SK-N-MC (cell line): ENCODE results near the gene CDK16.
A peak's percentile ranks its signal among the peaks of the same experiment; 100 is the strongest.

Source experiments
- DNase-seq: peaks from one replicate; pipeline ENCODE4 v3.0.0-alpha.2; 2011; ENCODE audit warnings: low read depth, low spot score
- H3K27ac ChIP-seq: fragments of 200-600 bp; sonication (generic); 2 replicates; pipeline ENCODE4 v1.5.1; 2016; ENCODE audit warnings: mixed run types
- H3K36me3 ChIP-seq: fragments of 200-600 bp; sonication (generic); 2 replicates; pipeline ENCODE4 v1.6.1; 2017; ENCODE audit warnings: antibody characterized with exemption, low read length, mixed read lengths; ENCODE audit not compliant: insufficient read depth
- H3K4me3 ChIP-seq: fragments of 200-600 bp; sonication (generic); 2 replicates; pipeline ENCODE4 v1.5.1; 2016
- H3K9ac ChIP-seq: fragments of 200-600 bp; sonication (generic); 2 replicates; pipeline ENCODE4 v1.8.0; 2017; ENCODE audit warnings: mixed run types, mixed read lengths; ENCODE audit not compliant: insufficient read length
- H3K9me3 ChIP-seq: fragments of 200-600 bp; sonication (generic); 2 replicates; pipeline ENCODE4 v1.6.1; 2017; ENCODE audit warnings: low read depth, mild to moderate bottlenecking, antibody characterized with exemption, low read length, moderate library complexity, mixed read lengths
- EZH2 ChIP-seq: fragments of 200-600 bp; sonication (generic); IDR thresholded peaks from one replicate; pipeline ENCODE4 v1.6.1; 2017; ENCODE audit warnings: antibody characterized with exemption
- FOXP2 ChIP-seq: optimal IDR thresholded peaks from 2 replicates; pipeline ENCODE3; 2011; ENCODE audit warnings: mild to moderate bottlenecking, moderate library complexity; ENCODE audit not compliant: insufficient read depth; ENCODE audit errors: extremely low read length, control extremely low read depth
- POLR2AphosphoS5 ChIP-seq: IDR thresholded peaks from 2 replicates; pipeline ENCODE4 v1.6.1; 2012; ENCODE audit warnings: mild to moderate bottlenecking, low read depth, low read length, borderline replicate concordance

CDK16 gene

DNA sequence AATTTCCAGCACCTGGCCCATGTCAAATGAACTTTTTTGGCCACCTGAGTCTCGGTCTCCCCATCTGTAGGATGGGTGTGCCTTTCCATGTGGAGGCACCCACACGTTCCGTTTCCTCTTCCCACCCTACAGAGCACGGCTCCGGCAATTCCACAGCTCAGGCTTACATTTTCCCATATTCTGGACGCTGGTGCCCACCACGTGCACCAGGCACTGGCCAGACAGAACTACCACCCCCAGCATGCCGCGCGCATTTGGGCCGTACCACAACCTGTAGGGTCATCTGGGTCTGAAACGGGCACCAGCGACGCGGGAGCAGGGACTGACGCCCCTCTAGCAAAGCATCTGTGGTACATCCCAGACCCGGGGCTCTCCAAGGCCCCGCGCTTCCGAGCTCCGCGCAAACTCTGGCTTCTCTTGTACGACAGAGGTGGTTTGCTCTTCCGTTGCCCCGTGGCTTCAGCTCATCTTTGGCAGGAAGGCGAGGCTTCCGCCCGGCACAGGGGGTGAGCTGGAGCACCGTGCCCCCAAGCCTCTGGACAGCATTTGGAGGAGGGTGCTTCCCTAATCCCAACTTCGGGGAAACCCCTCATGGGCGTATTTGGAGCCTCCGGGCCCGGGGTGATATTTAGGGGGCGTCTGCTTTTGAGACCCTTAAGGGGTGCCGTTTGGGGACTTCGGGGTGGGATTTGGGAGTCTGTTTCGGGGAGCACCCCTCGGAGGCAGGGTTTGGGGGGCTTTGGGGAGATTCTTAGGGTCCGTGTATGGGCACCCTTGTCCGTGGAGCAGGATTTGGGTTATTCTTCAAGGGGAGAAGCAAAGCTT, 27.8 kb upstream of the CDK16 start:
- peak; percentile 72 for DNase-seq
- H3K4me3 ChIP-seq: peak overlapping the region; percentile 72
- H3K9ac ChIP-seq: peak overlapping the region; percentile 48
- TF ChIP-seq POLR2AphosphoS5 (peak; percentile 89), EZH2 (no peak), FOXP2 (peak; percentile 50)
- H3K9me3 ChIP-seq: no peaks in the 10 kb centered on the region
- peaks cover 16% of the 10 kb centered on the region for H3K36me3 ChIP-seq
- H3K27ac ChIP-seq: no peak overlapping the region

DNA sequence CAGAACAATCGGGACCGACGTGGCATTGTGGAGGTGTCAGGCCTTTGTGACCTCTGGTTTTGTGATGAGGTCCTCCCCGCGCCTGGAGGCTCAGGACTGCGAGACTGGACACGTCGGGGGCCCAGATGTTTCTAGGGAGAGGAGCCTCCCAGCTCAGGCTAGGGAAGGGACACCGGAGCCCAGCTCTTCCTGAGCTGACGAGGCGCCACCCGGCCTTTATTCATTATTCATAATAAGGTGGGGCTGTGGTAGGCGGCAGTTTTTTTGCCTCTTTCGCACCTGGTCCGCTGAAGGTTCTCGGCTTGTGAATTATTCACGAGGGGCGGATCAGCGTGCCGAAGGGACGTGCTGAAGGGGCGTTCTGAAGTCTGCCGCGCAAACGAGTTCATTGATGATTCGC, 27.1 kb upstream of the CDK16 start:
- no peak for DNase-seq

DNA sequence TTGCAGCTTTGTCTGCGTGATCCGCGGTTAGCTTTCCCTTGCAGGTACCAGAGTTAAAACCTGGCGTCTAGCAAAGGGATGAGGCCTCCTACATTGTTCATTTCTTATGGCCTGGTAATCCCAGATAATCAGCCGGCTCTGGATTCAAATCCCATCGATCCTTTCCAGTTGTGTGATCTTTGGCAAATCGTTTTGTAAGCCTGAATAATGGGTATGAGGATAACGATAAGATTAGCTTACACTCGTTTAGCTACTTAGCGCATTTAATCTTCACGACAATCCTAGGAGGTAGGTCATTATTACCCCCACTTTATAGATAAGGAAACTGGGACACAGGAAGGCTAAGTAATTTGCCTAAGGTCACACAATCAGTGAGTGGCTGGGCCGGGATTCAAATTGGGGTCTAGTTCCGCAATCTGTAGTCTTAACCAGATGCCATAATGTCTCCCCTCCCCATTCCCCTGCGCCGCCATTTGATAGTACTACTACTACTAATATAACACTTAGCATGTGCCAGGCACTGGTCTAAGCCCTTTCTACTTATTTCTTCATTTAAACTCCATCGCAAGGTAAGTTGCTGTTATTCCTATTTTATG, 26.6 kb upstream of the CDK16 start:
- TF ChIP-seq POLR2AphosphoS5 (no peak; the same call in 1 of the 2 replicates), EZH2 (no peak), FOXP2 (no peak)
- H3K36me3 ChIP-seq: peaks cover 22% of the 10 kb centered on the region
- no peaks in the 10 kb centered on the region for H3K9me3 ChIP-seq
- peak overlapping the region; percentile 72 for H3K4me3 ChIP-seq
- peak overlapping the region; percentile 36; the same call in 1 of the 2 replicates for H3K27ac ChIP-seq
- no peak for DNase-seq
- H3K9ac ChIP-seq: peak overlapping the region; percentile 34

More for the DNA sequence above, 27.1 kb upstream of the CDK16 start:
- Histone ChIP-seq H3K9ac (peak overlapping the region; percentile 48), H3K9me3 (no peaks in the 10 kb centered on the region), H3K4me3 (peak overlapping the region; percentile 72), H3K27ac (no peak overlapping the region), H3K36me3 (peaks cover 21% of the 10 kb centered on the region)
- TF ChIP-seq POLR2AphosphoS5: 0 out of 2 replicates have a peak, but pooled peaks have one; percentile 33
- TF ChIP-seq FOXP2: no peak
- TF ChIP-seq EZH2: no peak

DNA sequence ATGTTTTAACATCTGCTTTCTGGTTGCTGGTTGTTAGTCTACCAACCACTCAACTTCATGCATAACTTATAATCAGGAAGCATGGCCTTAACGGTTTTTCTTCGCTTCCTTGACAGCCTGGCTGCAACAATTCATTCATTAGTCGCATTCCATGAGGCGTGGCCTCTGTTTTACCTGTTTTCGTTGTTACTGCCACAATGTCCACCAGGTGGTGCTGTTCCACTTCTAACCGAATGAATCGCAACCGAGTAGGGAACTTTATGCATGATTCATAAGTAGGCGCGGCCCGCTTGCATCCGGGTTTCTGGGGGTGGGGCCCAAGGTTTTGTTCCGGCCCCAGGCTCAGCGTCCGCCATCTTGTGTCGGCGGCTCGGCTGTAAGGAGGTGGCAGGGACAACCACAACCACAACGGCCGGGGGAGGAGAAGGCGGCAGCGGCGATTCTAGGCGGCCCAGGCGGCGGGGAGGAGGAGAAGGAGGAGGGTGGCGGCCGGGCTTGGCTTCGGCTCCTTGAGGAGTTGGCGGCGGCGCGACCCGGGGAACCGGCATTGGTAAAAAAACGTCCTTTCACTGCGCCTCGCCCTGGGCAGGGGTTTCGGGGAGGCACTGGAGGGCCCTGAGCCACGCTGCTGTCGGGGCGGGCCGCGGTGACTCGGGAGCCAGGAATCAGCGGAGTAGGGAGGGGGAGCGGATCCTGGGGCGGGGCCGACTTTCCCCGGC, 24.8 kb upstream of the CDK16 start, which contains the start of gene UBA1:
TSS of gene UBA1 (plus strand) at position 355 of the 719 bp plus-strand sequence. CDS start 4,974 bp downstream, outside the sequence.
- peaks cover 38% of the 10 kb centered on the region for H3K36me3 ChIP-seq
- DNase-seq: peak; percentile 98
- H3K27ac ChIP-seq: peak within 1 kb of the TSS; percentile 79
- H3K4me3 ChIP-seq: peak within 1 kb of the TSS; percentile 92
- TF ChIP-seq FOXP2 (peak; percentile 78), POLR2AphosphoS5 (peak; percentile 90), EZH2 (no peak)
- no peaks in the 10 kb centered on the region for H3K9me3 ChIP-seq
- peak within 1 kb of the TSS; percentile 92 for H3K9ac ChIP-seq

DNA sequence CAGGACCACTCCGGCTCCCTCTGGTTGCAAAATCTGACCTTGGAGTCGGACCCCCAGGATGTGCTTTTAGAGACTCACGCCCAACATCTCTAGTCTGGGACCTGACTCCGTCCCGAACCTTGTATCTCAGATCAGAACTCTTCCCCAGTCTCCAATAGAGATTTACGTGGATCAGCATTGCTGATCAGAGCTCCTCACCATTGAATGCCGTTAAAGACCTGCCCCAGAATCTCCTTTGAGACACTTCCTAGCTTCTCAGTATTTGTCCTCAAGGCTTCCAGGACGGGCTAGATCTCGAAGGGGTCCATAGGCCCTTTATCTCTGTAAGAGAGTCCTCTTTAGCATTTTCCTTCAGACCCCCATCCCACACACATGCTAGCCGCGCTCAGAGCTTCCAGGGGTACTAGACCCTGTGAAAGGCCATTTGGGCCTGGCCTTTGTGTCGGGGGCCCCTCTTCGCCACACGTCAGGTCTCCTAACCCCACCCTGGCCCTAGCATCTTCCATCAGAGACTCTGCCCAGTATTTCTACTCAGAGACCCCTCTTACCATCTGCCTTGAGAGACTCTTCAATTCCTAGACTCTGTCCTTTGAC, 24.2 kb upstream of the CDK16 start:
- peaks cover 44% of the 10 kb centered on the region for H3K36me3 ChIP-seq
- DNase-seq: no peak

DNA sequence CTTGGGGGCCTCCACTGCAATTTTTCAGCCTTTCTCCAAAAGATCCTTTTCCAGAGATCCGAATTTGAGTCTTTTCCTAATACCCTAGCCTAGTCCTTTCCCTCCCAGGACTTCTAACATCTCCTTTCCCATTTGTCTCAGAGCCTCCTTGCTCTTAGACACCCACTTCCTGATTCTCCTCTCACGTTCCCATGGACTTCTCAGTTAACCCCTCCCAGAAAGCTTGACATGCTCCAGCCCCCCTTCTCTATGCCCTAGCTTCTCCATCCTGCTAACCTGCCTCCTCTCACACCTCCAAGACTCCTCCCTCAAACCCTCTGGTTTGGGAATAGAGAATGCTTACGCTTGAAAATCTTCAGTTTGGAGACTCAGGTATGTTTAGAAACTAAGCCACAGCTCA, 22.4 kb upstream of the CDK16 start:
- Histone ChIP-seq H3K27ac (no peak overlapping the region), H3K36me3 (peaks cover 60% of the 10 kb centered on the region), H3K9me3 (no peaks in the 10 kb centered on the region), H3K9ac (peak overlapping the region; percentile 65), H3K4me3 (peak overlapping the region; percentile 92)
- DNase-seq: no peak
- TF ChIP-seq EZH2 (no peak), FOXP2 (no peak), POLR2AphosphoS5 (no peak)

More for the DNA sequence above, 24.2 kb upstream of the CDK16 start:
- TF ChIP-seq FOXP2 (no peak), POLR2AphosphoS5 (no peak), EZH2 (no peak)
- H3K9me3 ChIP-seq: no peaks in the 10 kb centered on the region
- peak overlapping the region; percentile 92 for H3K4me3 ChIP-seq
- peak overlapping the region; percentile 72 for H3K27ac ChIP-seq
- peak overlapping the region; percentile 92 for H3K9ac ChIP-seq

DNA sequence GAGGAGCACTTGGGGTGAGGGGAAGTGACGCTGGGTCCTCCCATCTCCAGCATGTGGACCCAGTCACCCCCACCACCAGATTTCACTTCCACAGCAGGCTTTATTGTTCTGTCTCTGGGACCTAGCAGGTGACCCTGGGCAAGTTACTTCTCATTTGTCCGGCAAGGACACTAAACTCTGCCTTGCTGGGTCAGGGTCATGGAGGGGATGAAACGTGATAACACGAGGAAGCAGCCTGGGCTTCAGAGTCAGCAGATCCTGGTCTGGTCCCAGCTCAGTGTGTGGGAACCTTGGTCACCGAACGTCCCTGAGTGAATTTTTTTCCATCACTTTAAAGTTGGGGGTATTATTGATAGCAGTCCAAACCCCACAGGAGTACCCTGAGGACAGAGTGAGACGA, 21.0 kb upstream of the CDK16 start:
- Histone ChIP-seq H3K4me3 (peak overlapping the region; percentile 92), H3K27ac (no peak overlapping the region), H3K9ac (no peak overlapping the region), H3K9me3 (no peaks in the 10 kb centered on the region), H3K36me3 (peaks cover 74% of the 10 kb centered on the region)
- TF ChIP-seq EZH2 (no peak), FOXP2 (no peak), POLR2AphosphoS5 (no peak)
- no peak for DNase-seq
